Liver (tissue), 9 donors: Measurements from ENCODE around the gene MMS19. TPM values are rescaled to one million over a fixed set of nuclear protein-coding genes. Genes with fewer than 3 reads are reported as not detected.
A peak's percentile ranks its signal among the peaks of the same experiment; 100 is the strongest.

Source experiments
- DNase-seq: peaks from one replicate; pipeline ENCODE4 v3.0.0-alpha.2; 2017; ENCODE audit warnings: low spot score
- H3K27ac ChIP-seq, 2 donors: one replicate each; pipeline ENCODE4 v1.7.0; 2013; ENCODE audit warnings: inconsistent platforms in 2 of 2, low read length in 2 of 2, control low read depth in 1 of 2, low read depth in 1 of 2, mild to moderate bottlenecking in 1 of 2
- H3K27me3 ChIP-seq, 4 donors: one replicate each; pipeline versions ENCODE4 v1.6.1 to v1.7.0; 2013; ENCODE audit warnings: low read length in 3 of 4, inconsistent platforms in 1 of 4, mild to moderate bottlenecking in 1 of 4, moderate library complexity in 1 of 4; ENCODE audit not compliant: control insufficient read depth in 4 of 4, insufficient read depth in 4 of 4
- H3K36me3 ChIP-seq, 4 donors: one replicate each; pipeline versions ENCODE4 v1.6.1 to v1.7.0; 2013; ENCODE audit warnings: low read length in 3 of 4, mild to moderate bottlenecking in 3 of 4, low read depth in 1 of 4, moderate library complexity in 1 of 4; ENCODE audit not compliant: control insufficient read depth in 4 of 4, insufficient read depth in 3 of 4
- H3K4me1 ChIP-seq, 4 donors: one replicate each; pipeline versions ENCODE4 v1.6.1 to v1.7.0; 2013; ENCODE audit warnings: low read length in 3 of 4, mild to moderate bottlenecking in 3 of 4, moderate library complexity in 1 of 4; ENCODE audit not compliant: control insufficient read depth in 4 of 4, insufficient read depth in 4 of 4
- H3K4me3 ChIP-seq, 3 donors: one replicate each; pipeline versions ENCODE4 v1.6.1 to v1.7.0; 2013; ENCODE audit warnings: low read length in 3 of 3, control low read depth in 1 of 3, low read depth in 1 of 3, mild to moderate bottlenecking in 1 of 3
- H3K9ac ChIP-seq, 2 donors: one replicate each; pipeline ENCODE4 v1.7.0; 2013; ENCODE audit warnings: low read length in 2 of 2, mild to moderate bottlenecking in 2 of 2, moderate library complexity in 2 of 2, control low read depth in 1 of 2, low read depth in 1 of 2
- H3K9me3 ChIP-seq, 4 donors: one replicate each; pipeline versions ENCODE4 v1.6.1 to v1.7.0; 2013; ENCODE audit warnings: low read length in 3 of 4; ENCODE audit not compliant: control insufficient read depth in 4 of 4
- ATF3 ChIP-seq: IDR thresholded peaks from 2 replicates; pipeline ENCODE4 v1.6.1; 2016; ENCODE audit warnings: antibody characterized with exemption
- CTCF ChIP-seq: fragments of 150-350 bp; IDR thresholded peaks from 2 replicates; pipeline ENCODE4 v1.5.1; 2017; ENCODE audit warnings: improper control_type of control experiment, low read depth, low read length; ENCODE audit not compliant: missing input control
- EGR1 ChIP-seq, 2 donors: IDR thresholded peaks; 2 replicates each; pipeline ENCODE4 v1.6.1; 2016 to 2018; ENCODE audit warnings: antibody characterized with exemption in 2 of 2, low read depth in 2 of 2
- FOXA1 ChIP-seq: IDR thresholded peaks from 2 replicates; pipeline ENCODE4 v1.6.1; 2016; ENCODE audit warnings: antibody characterized with exemption
- FOXA2 ChIP-seq: IDR thresholded peaks from 2 replicates; pipeline ENCODE4 v1.6.1; 2016; ENCODE audit warnings: antibody characterized with exemption
- HNF4A ChIP-seq, 2 donors: conservative IDR thresholded peaks; 2 replicates each; pipeline ENCODE4 v1.6.1; 2016; ENCODE audit warnings: antibody characterized with exemption in 2 of 2, mild to moderate bottlenecking in 2 of 2
- HNF4G ChIP-seq: IDR thresholded peaks from 2 replicates; pipeline ENCODE4 v1.6.1; 2016; ENCODE audit warnings: antibody characterized with exemption
- JUND ChIP-seq, 2 donors: IDR thresholded peaks; 2 replicates each; pipeline ENCODE4 v1.6.1; 2016; ENCODE audit warnings: antibody characterized with exemption in 2 of 2
- NR2F2 ChIP-seq: IDR thresholded peaks from 2 replicates; pipeline ENCODE4 v1.6.1; 2016; ENCODE audit warnings: antibody characterized with exemption
- RAD21 ChIP-seq, 2 donors: IDR thresholded peaks; 2 replicates each; pipeline ENCODE4 v1.6.1; 2016; ENCODE audit warnings: antibody characterized with exemption in 2 of 2, mild to moderate bottlenecking in 2 of 2
- REST ChIP-seq: IDR thresholded peaks from 2 replicates; pipeline ENCODE4 v1.6.1; 2016; ENCODE audit warnings: antibody characterized with exemption, mild to moderate bottlenecking
- RXRA ChIP-seq, 2 donors: IDR thresholded peaks; 2 replicates each; pipeline ENCODE4 v1.6.1; 2017 to 2018; ENCODE audit warnings: antibody characterized with exemption in 2 of 2, mild to moderate bottlenecking in 1 of 2
- SP1 ChIP-seq: IDR thresholded peaks from 2 replicates; pipeline ENCODE4 v1.6.1; 2018; ENCODE audit warnings: antibody characterized with exemption, mild to moderate bottlenecking
- ZBTB33 ChIP-seq: IDR thresholded peaks from 2 replicates; pipeline ENCODE4 v1.6.1; 2016; ENCODE audit warnings: antibody characterized with exemption
- WGBS: extraction: QIAGEN DNeasy Blood & Tissue Kit; methylation state at CpG from one replicate; pipeline ENCODE4 v1.1.7; 2013; 5-methylcytosine and 5-hydroxymethylcytosine counted together
- polyA plus RNA-seq, 2 donors: library from polyadenylated mRNA; stranded (reverse) in 1 of 2; unstranded in 1 of 2; fragments of 200-250 nt in 1 of 2; fragments of >200 nt in 1 of 2; fragmentation: Nextera tagmentation in 1 of 2; extraction: Ambion mirVana in 1 of 2; gene quantifications; one replicate each; pipeline versions ENCODE4 v1.2.1 to v1.2.3, GENCODE V29; 2013 to 2015
- total RNA-seq, 2 donors: library from RNA; depleted of rRNA; stranded (reverse); fragments of >200 nt; gene quantifications; one replicate each; pipeline ENCODE4 v1.2.3, GENCODE V29; 2014
- donor health status: healthy.
- donor health status: healthy.
- donor health status: healthy.
- donor health status: healthy.
- donor health status: healthy.

MMS19 gene
- total and polyA plus RNA-seq, 4 donors, result 15.0 to 29.1 (median 24.1) TPM

GRCh38 chr10:97534746-97535367, 36.6 kb upstream of the MMS19 start:
- TF ChIP-seq NR2F2, result no peak
- TF ChIP-seq FOXA2, result no peak
- TF ChIP-seq ZBTB33, result no peak
- TF ChIP-seq HNF4A (conservative IDR thresholded peaks at IDR 0.05), result no peak
- no peak for TF ChIP-seq REST
- TF ChIP-seq FOXA1, result no peak
- TF ChIP-seq ATF3, result no peak
- TF ChIP-seq EGR1 (IDR thresholded peaks at IDR 0.05; ENCODE audit: low read depth in 2 of 2), result no peak
- no peak for TF ChIP-seq JUND (IDR thresholded peaks at IDR 0.05)
- peak; percentile 12 for TF ChIP-seq CTCF
- no peak for TF ChIP-seq HNF4G
- peak; percentile 34 to 58 for TF ChIP-seq RAD21 (IDR thresholded peaks at IDR 0.05)
- no peak for TF ChIP-seq SP1
- Histone ChIP-seq H3K27ac (no peak overlapping the region), H3K9ac (no peak overlapping the region), H3K27me3 (no peaks in the 10 kb centered on the region), H3K4me3 (no peak overlapping the region), H3K9me3 (no peaks in the 10 kb centered on the region), H3K4me1 (no peaks in the 10 kb centered on the region), H3K36me3 (no peaks in the 10 kb centered on the region)
- WGBS, result 90% methylated on average over 6 of the region's 6 CpGs
- DNase-seq, result no peak

GRCh38 chr10:97533888-97534287, 35.7 kb upstream of the MMS19 start:
- no peaks in the 10 kb centered on the region for H3K36me3 ChIP-seq
- no peak for DNase-seq
- 82% methylated on average over 6 of the region's 6 CpGs for WGBS
- TF ChIP-seq RXRA (IDR thresholded peaks at IDR 0.05), result no peak
- no peak overlapping the region for H3K4me3 ChIP-seq
- H3K27me3 ChIP-seq, result no peaks in the 10 kb centered on the region
- no peaks in the 10 kb centered on the region for H3K4me1 ChIP-seq
- H3K9me3 ChIP-seq, result no peaks in the 10 kb centered on the region
- no peak overlapping the region for H3K27ac ChIP-seq
- no peak overlapping the region for H3K9ac ChIP-seq
